Karpas-422 (cell line): Measurements from ENCODE around the gene NOS1. TPM values are rescaled to one million over a fixed set of nuclear protein-coding genes. Genes with fewer than 3 reads are reported as not detected.

ENCODE experiments used
- DNase-seq: peaks from one replicate; pipeline ENCODE4 v3.0.0-alpha.2; 2015
- H2AFZ ChIP-seq: fragments of 200-600 bp; sonication (generic); 2 replicates; pipeline ENCODE4 v1.6.1; 2014; ENCODE audit warnings: antibody characterized with exemption, low read length, mixed read lengths
- H3K27ac ChIP-seq: fragments of 200-600 bp; sonication (generic); 2 replicates; pipeline ENCODE4 v1.5.1; 2014; ENCODE audit warnings: mild to moderate bottlenecking, low read length, moderate library complexity
- H3K27me3 ChIP-seq: fragments of 200-600 bp; sonication (generic); 2 replicates; pipeline ENCODE4 v1.6.1; 2014; ENCODE audit warnings: low read length, mixed read lengths
- H3K36me3 ChIP-seq: fragments of 200-600 bp; sonication (generic); 2 replicates; pipeline ENCODE4 v1.6.1; 2014; ENCODE audit warnings: low read length, mixed read lengths; ENCODE audit not compliant: insufficient read depth
- H3K4me1 ChIP-seq: fragments of 200-600 bp; sonication (generic); 2 replicates; pipeline ENCODE4 v1.6.1; 2014; ENCODE audit warnings: mild to moderate bottlenecking, low read length, mixed read lengths
- H3K4me2 ChIP-seq: fragments of 200-600 bp; sonication (generic); 2 replicates; pipeline ENCODE4 v1.6.1; 2014; ENCODE audit warnings: low read length, low read depth, mild to moderate bottlenecking; ENCODE audit not compliant: poor library complexity, severe bottlenecking
- H3K4me3 ChIP-seq: fragments of 200-600 bp; sonication (generic); 2 replicates; pipeline ENCODE4 v1.5.1; 2014; ENCODE audit warnings: mild to moderate bottlenecking, antibody characterized with exemption, low read length, mixed read lengths
- H3K79me2 ChIP-seq: fragments of 200-600 bp; sonication (generic); 2 replicates; pipeline ENCODE4 v1.6.1; 2014; ENCODE audit warnings: mild to moderate bottlenecking, low read length, mixed read lengths
- H3K9ac ChIP-seq: fragments of 200-600 bp; sonication (generic); 2 replicates; pipeline ENCODE4 v1.6.0; 2014; ENCODE audit warnings: low read length
- H3K9me2 ChIP-seq: fragments of 200-600 bp; sonication (generic), shearing (Covaris generic); replicated peaks from 2 replicates; pipeline ENCODE4 v1.6.0; 2014; ENCODE audit warnings: mild to moderate bottlenecking, low read length, moderate library complexity; ENCODE audit not compliant: insufficient read depth
- H3K9me3 ChIP-seq: fragments of 300-700, 200-600 bp; sonication (generic); 2 replicates; pipeline ENCODE4 v1.6.1; 2014; ENCODE audit warnings: low read length, mixed read lengths
- H4K20me1 ChIP-seq: fragments of 200-600 bp; sonication (generic); 2 replicates; pipeline ENCODE4 v1.6.1; 2014; ENCODE audit warnings: mild to moderate bottlenecking, antibody characterized with exemption, low read length, low read depth; ENCODE audit not compliant: insufficient read depth
- total RNA-seq: library from RNA; depleted of rRNA; stranded (reverse); fragments of >200 nt; shearing (Covaris generic); gene quantifications from 2 replicates; pipeline ENCODE4 v1.2.3, GENCODE V29; 2014; ENCODE audit warnings: low replicate concordance

The NOS1 gene
- total RNA-seq, 1 experiment from 2014 or later, result not detected

- Histone ChIP-seq H4K20me1 (no peaks in the 10 kb centered on the region), H2AFZ (no peak overlapping the region), H3K36me3 (no peaks in the 10 kb centered on the region), H3K4me3 (no peak overlapping the region), H3K9me3 (no peaks in the 10 kb centered on the region), H3K9ac (no peak overlapping the region), H3K79me2 (no peaks in the 10 kb centered on the region), H3K27me3 (no peaks in the 10 kb centered on the region), H3K27ac (no peak overlapping the region), H3K4me1 (peaks cover 5% of the 10 kb centered on the region), H3K9me2 (no peaks in the 10 kb centered on the region), H3K4me2 (no peak overlapping the region)
- peak; percentile 93 for DNase-seq
Measured at GRCh38 chr12:117236456-117237001, 124.9 kb downstream of the NOS1 start.

GRCh38 chr12:117235261-117235660 is 126.2 kb downstream of the NOS1 start:
- Histone ChIP-seq H3K4me1 (peaks cover 5% of the 10 kb centered on the region), H3K4me3 (no peak overlapping the region)

GRCh38 chr12:117234441-117234840 is 127.0 kb downstream of the NOS1 start:
- H3K27me3 ChIP-seq, result no peaks in the 10 kb centered on the region
- no peak overlapping the region for H3K27ac ChIP-seq

More at GRCh38 chr12:117235261-117235660, 126.2 kb downstream of the NOS1 start:
- Histone ChIP-seq H3K9me3 (no peaks in the 10 kb centered on the region), H3K27ac (no peak overlapping the region), H3K36me3 (no peaks in the 10 kb centered on the region), H3K27me3 (no peaks in the 10 kb centered on the region), H3K9me2 (no peaks in the 10 kb centered on the region), H3K79me2 (no peaks in the 10 kb centered on the region), H3K4me2 (no peak overlapping the region), H3K9ac (no peak overlapping the region), H2AFZ (no peak overlapping the region), H4K20me1 (no peaks in the 10 kb centered on the region)
- DNase-seq, result no peak

GRCh38 chr12:117231750-117232149 is 129.7 kb downstream of the NOS1 start:
- H3K9me3 ChIP-seq, result no peaks in the 10 kb centered on the region
- no peak overlapping the region for H3K27ac ChIP-seq
- no peak overlapping the region for H3K4me2 ChIP-seq
- H3K9ac ChIP-seq, result no peak overlapping the region
- no peaks in the 10 kb centered on the region for H3K9me2 ChIP-seq
- H3K36me3 ChIP-seq, result no peaks in the 10 kb centered on the region
- no peaks in the 10 kb centered on the region for H3K79me2 ChIP-seq
- no peak overlapping the region for H2AFZ ChIP-seq
- H3K27me3 ChIP-seq, result no peaks in the 10 kb centered on the region
- peak; percentile 53 for DNase-seq
- H3K4me3 ChIP-seq, result no peak overlapping the region
- H3K4me1 ChIP-seq, result peaks cover 5% of the 10 kb centered on the region
- no peaks in the 10 kb centered on the region for H4K20me1 ChIP-seq

More at GRCh38 chr12:117234441-117234840, 127.0 kb downstream of the NOS1 start:
- H3K4me1 ChIP-seq, result peaks cover 5% of the 10 kb centered on the region
- H4K20me1 ChIP-seq, result no peaks in the 10 kb centered on the region
- no peaks in the 10 kb centered on the region for H3K9me3 ChIP-seq
- H2AFZ ChIP-seq, result no peak overlapping the region
- H3K36me3 ChIP-seq, result no peaks in the 10 kb centered on the region
- H3K9me2 ChIP-seq, result no peaks in the 10 kb centered on the region
- no peaks in the 10 kb centered on the region for H3K79me2 ChIP-seq
- no peak overlapping the region for H3K4me3 ChIP-seq
- no peak overlapping the region for H3K4me2 ChIP-seq
- no peak overlapping the region for H3K9ac ChIP-seq
- no peak for DNase-seq

GRCh38 chr12:117228239-117228638 is 133.2 kb downstream of the NOS1 start:
- Histone ChIP-seq H3K9me3 (no peaks in the 10 kb centered on the region), H4K20me1 (no peaks in the 10 kb centered on the region), H3K27me3 (no peaks in the 10 kb centered on the region), H3K9me2 (no peaks in the 10 kb centered on the region), H3K79me2 (no peaks in the 10 kb centered on the region), H3K36me3 (no peaks in the 10 kb centered on the region), H3K4me1 (no peaks in the 10 kb centered on the region), H3K4me3 (no peak overlapping the region), H3K4me2 (no peak overlapping the region), H3K9ac (no peak overlapping the region), H2AFZ (no peak overlapping the region), H3K27ac (no peak overlapping the region)
- DNase-seq, result no peak

- Histone ChIP-seq H3K36me3 (no peaks in the 10 kb centered on the region), H3K79me2 (no peaks in the 10 kb centered on the region), H3K4me1 (no peaks in the 10 kb centered on the region), H3K27me3 (no peaks in the 10 kb centered on the region), H2AFZ (no peak overlapping the region), H3K4me3 (no peak overlapping the region), H4K20me1 (no peaks in the 10 kb centered on the region), H3K9me3 (no peaks in the 10 kb centered on the region), H3K9ac (no peak overlapping the region), H3K27ac (no peak overlapping the region), H3K9me2 (no peaks in the 10 kb centered on the region), H3K4me2 (no peak overlapping the region)
- no peak for DNase-seq
Measured at GRCh38 chr12:117227000-117227653, 134.3 kb downstream of the NOS1 start.

DNA sequence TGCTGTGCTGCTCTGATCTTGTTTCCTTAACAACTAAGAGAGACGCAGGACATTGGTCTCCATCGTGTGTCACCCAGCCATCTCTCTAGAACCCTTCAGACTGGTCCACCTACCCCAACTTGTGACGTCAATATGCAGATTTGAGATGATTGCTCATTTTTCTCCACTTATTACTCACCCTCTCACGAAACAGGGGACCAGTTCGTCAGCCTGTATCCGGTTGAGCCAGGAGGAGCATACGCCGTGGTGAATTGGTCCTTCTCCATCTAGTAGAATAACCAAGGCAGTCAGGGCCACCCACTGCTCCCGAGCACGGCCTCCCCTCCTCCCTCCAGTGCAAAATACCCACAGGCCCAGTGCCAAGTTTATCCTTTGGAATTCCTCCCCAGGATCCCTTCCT is 134.9 kb downstream of the NOS1 start:
- Histone ChIP-seq H3K79me2 (no peaks in the 10 kb centered on the region), H3K27ac (no peak overlapping the region), H3K4me1 (no peaks in the 10 kb centered on the region), H3K9ac (no peak overlapping the region), H3K36me3 (no peaks in the 10 kb centered on the region), H3K4me2 (no peak overlapping the region), H3K9me3 (no peaks in the 10 kb centered on the region), H3K9me2 (no peaks in the 10 kb centered on the region), H2AFZ (no peak overlapping the region), H3K4me3 (no peak overlapping the region), H4K20me1 (no peaks in the 10 kb centered on the region), H3K27me3 (no peaks in the 10 kb centered on the region)
- DNase-seq, result peak; percentile 41

DNA sequence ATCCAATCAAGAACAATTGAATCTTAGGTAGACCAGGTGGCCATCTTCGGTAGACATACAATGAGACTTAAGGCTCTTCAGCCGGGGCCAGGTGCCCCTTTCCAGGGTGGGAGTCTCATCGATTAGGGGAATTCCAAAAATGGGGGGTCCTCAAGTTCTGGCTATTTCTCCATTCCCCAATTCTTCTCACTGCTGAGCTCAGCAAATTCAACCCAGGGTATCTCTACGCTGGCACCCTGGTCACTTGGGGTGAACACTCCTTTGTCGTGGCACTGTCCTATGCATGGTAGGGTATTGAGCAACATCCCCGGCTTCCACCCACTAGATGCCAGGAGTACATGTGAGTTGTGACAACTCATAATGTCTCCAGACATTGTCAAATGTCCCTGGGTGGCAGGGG is 136.2 kb downstream of the NOS1 start:
- Histone ChIP-seq H4K20me1 (no peaks in the 10 kb centered on the region), H3K4me1 (no peaks in the 10 kb centered on the region), H3K79me2 (no peaks in the 10 kb centered on the region), H3K36me3 (no peaks in the 10 kb centered on the region), H2AFZ (no peak overlapping the region), H3K27ac (no peak overlapping the region), H3K4me2 (no peak overlapping the region), H3K9me3 (no peaks in the 10 kb centered on the region), H3K4me3 (no peak overlapping the region), H3K9me2 (no peaks in the 10 kb centered on the region), H3K27me3 (no peaks in the 10 kb centered on the region), H3K9ac (no peak overlapping the region)
- DNase-seq, result no peak
